ENCODE measurements around the gene LETM1.

Gene LETM1

GRCh38 chr4:1804638-1805492 is 51.1 kb downstream of the LETM1 start:
- no peak for DNase-seq

- no peak for DNase-seq
These were observed 52.2 kb downstream of the LETM1 start for GRCh38 chr4:1803523-1804423.

- no peak for DNase-seq
These were observed 53.0 kb downstream of the LETM1 start for GRCh38 chr4:1802720-1803522.

- no peak for DNase-seq
These were observed 53.7 kb downstream of the LETM1 start for GRCh38 chr4:1802151-1802715.

GRCh38 chr4:1801286-1801958 is 54.5 kb downstream of the LETM1 start:
- DNase-seq = no peak

GRCh38 chr4:1800805-1801204 is 55.2 kb downstream of the LETM1 start:
- no peak for DNase-seq

GRCh38 chr4:1799387-1800375 is 56.3 kb downstream of the LETM1 start:
- no peak for DNase-seq

GRCh38 chr4:1798580-1799386 is 57.2 kb downstream of the LETM1 start:
- DNase-seq = no peak

GRCh38 chr4:1797861-1798579 is 57.9 kb downstream of the LETM1 start:
- no peak for DNase-seq

GRCh38 chr4:1797298-1797860 is 58.6 kb downstream of the LETM1 start:
- DNase-seq = no peak

- DNase-seq = no peak
These were observed 59.3 kb downstream of the LETM1 start for GRCh38 chr4:1796486-1797204.

- no peak for DNase-seq
These were observed 60.4 kb downstream of the LETM1 start for GRCh38 chr4:1795299-1796195.

- peak; percentile 3 for DNase-seq
These were observed 61.1 kb downstream of the LETM1 start for GRCh38 chr4:1794809-1795298.

GRCh38 chr4:1793940-1794808 is 61.8 kb downstream of the LETM1 start:
- DNase-seq = no peak

- peak; percentile 41 for DNase-seq
These were observed 62.5 kb downstream of the LETM1 start for GRCh38 chr4:1793496-1793840.

Data from suppressor macrophage treated with lipopolysaccharide for 4 hours (primary cell).